ENCODE results near the gene YBX2. TPM values are rescaled to one million over a fixed set of nuclear protein-coding genes. Genes with fewer than 3 reads are reported as not detected.

The YBX2 gene
- total RNA-seq, 1 experiment from 2014 or later: 0.65 TPM

GRCh38 chr17:7260651-7261378 lies 33.6 kb downstream of the YBX2 start:
- POLR2A ChIA-PET (ENCODE audit: unreplicated experiment): interaction anchor here (0.6 kb wide), 1 partner anchor 185 kb away, joined by 3 read pairs; no protein-coding TSS in a partner anchor
- Histone ChIP-seq H2AFZ (no peak overlapping the region), H3K4me1 (replicated peaks; ENCODE audit: insufficient read depth) (peaks cover 36% of the 10 kb centered on the region), H3K79me2 (ENCODE audit: low read depth) (peaks cover 66% of the 10 kb centered on the region), H3K9me2 (ENCODE audit: insufficient read depth) (no peaks in the 10 kb centered on the region), H3K9me3 (ENCODE audit: insufficient read depth, low read depth) (no peaks in the 10 kb centered on the region), H3F3A (ENCODE audit: insufficient read depth, low read depth) (peaks cover 81% of the 10 kb centered on the region), H4K20me1 (ENCODE audit: insufficient read depth) (peaks cover 25% of the 10 kb centered on the region), H3K27me3 (ENCODE audit: insufficient read depth, low read depth) (no peaks in the 10 kb centered on the region), H3K36me3 (ENCODE audit: low read depth) (peaks cover 33% of the 10 kb centered on the region), H3K4me3 (peak overlapping the region; percentile 97), H3K4me2 (peak overlapping the region; percentile 98), H3K27ac (peak overlapping the region; percentile 100)
- BruUV-seq (replicated peaks): no TSS peak
- intact Hi-C loops (cut with micrococcal nuclease; ENCODE audit: unreplicated experiment): loop anchor here (1.0 to 5.0 kb wide), 6 partner anchors 46 to 581 kb away; partner anchors contain the start of genes EIF5A, POLR2A, SLC35G6 and TMEM256
- TF ChIP-seq EZH2 (IDR thresholded peaks at IDR 0.05; ENCODE audit: low read depth) (no peak), CTCF (conservative IDR thresholded peaks at IDR 0.05) (no peak)
- DNase-seq: peak; percentile 74 to 91
- CTCF ChIA-PET: interaction anchor here (0.7 kb wide), 2 partner anchors 19 to 249 kb away, joined by 3 to 13 read pairs; no protein-coding TSS in a partner anchor

- H2AFZ ChIP-seq: no peak overlapping the region
- intact Hi-C loops (cut with micrococcal nuclease; ENCODE audit: unreplicated experiment): loop anchor here (5.0 kb wide), 5 partner anchors 47 to 582 kb away; partner anchors contain the start of genes EIF5A, POLR2A, SLC35G6 and TMEM256
- peaks cover 66% of the 10 kb centered on the region for H3K79me2 ChIP-seq (ENCODE audit: low read depth)
- peaks cover 35% of the 10 kb centered on the region for H3K4me1 ChIP-seq (replicated peaks; ENCODE audit: insufficient read depth)
- H3K36me3 ChIP-seq (ENCODE audit: low read depth): peaks cover 33% of the 10 kb centered on the region
- H3K9me2 ChIP-seq (ENCODE audit: insufficient read depth): no peaks in the 10 kb centered on the region
- peaks cover 83% of the 10 kb centered on the region for H3F3A ChIP-seq (ENCODE audit: insufficient read depth, low read depth)
- H3K4me3 ChIP-seq: peak overlapping the region; percentile 97
- no peaks in the 10 kb centered on the region for H3K27me3 ChIP-seq (ENCODE audit: insufficient read depth, low read depth)
- POLR2A ChIA-PET (ENCODE audit: unreplicated experiment): interaction anchor here (0.6 kb wide), 1 partner anchor 19 kb away, joined by 4 read pairs; no protein-coding TSS in a partner anchor
- H4K20me1 ChIP-seq (ENCODE audit: insufficient read depth): peaks cover 25% of the 10 kb centered on the region
- peak overlapping the region; percentile 98 for H3K4me2 ChIP-seq
- BruUV-seq (replicated peaks): no TSS peak
- peak overlapping the region; percentile 100 for H3K27ac ChIP-seq
- DNase-seq: no peak
- CTCF ChIA-PET: interaction anchor here (0.7 kb wide), 1 partner anchor 248 kb away, joined by 13 read pairs; no protein-coding TSS in a partner anchor
- no peaks in the 10 kb centered on the region for H3K9me3 ChIP-seq (ENCODE audit: insufficient read depth, low read depth)
- TF ChIP-seq CTCF (conservative IDR thresholded peaks at IDR 0.05) (no peak), EZH2 (IDR thresholded peaks at IDR 0.05; ENCODE audit: low read depth) (no peak)
Observed at GRCh38 chr17:7260151-7260550, 34.3 kb downstream of the YBX2 start.

- Histone ChIP-seq H3K9me3 (ENCODE audit: insufficient read depth, low read depth) (no peaks in the 10 kb centered on the region), H2AFZ (no peak overlapping the region), H3K36me3 (ENCODE audit: low read depth) (peaks cover 39% of the 10 kb centered on the region), H3F3A (ENCODE audit: insufficient read depth, low read depth) (peaks cover 87% of the 10 kb centered on the region), H3K27ac (peak overlapping the region; percentile 100), H4K20me1 (ENCODE audit: insufficient read depth) (peaks cover 25% of the 10 kb centered on the region), H3K4me2 (peak overlapping the region; percentile 98), H3K79me2 (ENCODE audit: low read depth) (peaks cover 71% of the 10 kb centered on the region), H3K4me1 (replicated peaks; ENCODE audit: insufficient read depth) (peaks cover 31% of the 10 kb centered on the region), H3K27me3 (ENCODE audit: insufficient read depth, low read depth) (no peaks in the 10 kb centered on the region), H3K9me2 (ENCODE audit: insufficient read depth) (no peaks in the 10 kb centered on the region), H3K4me3 (peak overlapping the region; percentile 37; the same call in 1 of the 2 replicates)
- no peak for DNase-seq
- no peak for TF ChIP-seq EZH2 (IDR thresholded peaks at IDR 0.05; ENCODE audit: low read depth)
- TF ChIP-seq CTCF (conservative IDR thresholded peaks at IDR 0.05): no peak
- POLR2A ChIA-PET (ENCODE audit: unreplicated experiment): interaction anchor here (0.6 to 1.0 kb wide), 2 partner anchors 15 to 18 kb away, joined by 4 to 7 read pairs; no protein-coding TSS in a partner anchor
- intact Hi-C loops (cut with micrococcal nuclease; ENCODE audit: unreplicated experiment): no loop called here
- no TSS peak for BruUV-seq (replicated peaks)
- CTCF ChIA-PET: no interaction called here
Observed at GRCh38 chr17:7259555-7259889, 34.9 kb downstream of the YBX2 start.

All from PC-9 (cell line).